Right lobe of liver (tissue), 4 donors: ENCODE data around the gene KRT36.

Source experiments
- POLR2A ChIP-seq: fragments of 450-650 bp; IDR thresholded peaks from one replicate; pipeline ENCODE4 v1.6.1; 2017; ENCODE audit warnings: antibody characterized with exemption, mild to moderate bottlenecking
- TF ChIP-seq, protein P1 (sequence below), 4 donors: fragments of 200-600 bp in 3 of 4; fragments of 450-650 bp in 1 of 4; IDR thresholded peaks; one replicate each; pipeline versions ENCODE4 v1.5.1 to v1.8.0; 2016 to 2022; ENCODE audit warnings: antibody characterized with exemption in 4 of 4, mild to moderate bottlenecking in 2 of 4
- donor health status: DM: no; HTN: no; CAD: no.
- donor health status: DM: no; HTN: no; CAD: no.
- donor health status: DM: no; HTN: yes; CAD: no.

GRCh38 chr17:41496803-41497484 is 7.2 kb upstream of the KRT36 start:
- TF ChIP-seq, protein P1, sequence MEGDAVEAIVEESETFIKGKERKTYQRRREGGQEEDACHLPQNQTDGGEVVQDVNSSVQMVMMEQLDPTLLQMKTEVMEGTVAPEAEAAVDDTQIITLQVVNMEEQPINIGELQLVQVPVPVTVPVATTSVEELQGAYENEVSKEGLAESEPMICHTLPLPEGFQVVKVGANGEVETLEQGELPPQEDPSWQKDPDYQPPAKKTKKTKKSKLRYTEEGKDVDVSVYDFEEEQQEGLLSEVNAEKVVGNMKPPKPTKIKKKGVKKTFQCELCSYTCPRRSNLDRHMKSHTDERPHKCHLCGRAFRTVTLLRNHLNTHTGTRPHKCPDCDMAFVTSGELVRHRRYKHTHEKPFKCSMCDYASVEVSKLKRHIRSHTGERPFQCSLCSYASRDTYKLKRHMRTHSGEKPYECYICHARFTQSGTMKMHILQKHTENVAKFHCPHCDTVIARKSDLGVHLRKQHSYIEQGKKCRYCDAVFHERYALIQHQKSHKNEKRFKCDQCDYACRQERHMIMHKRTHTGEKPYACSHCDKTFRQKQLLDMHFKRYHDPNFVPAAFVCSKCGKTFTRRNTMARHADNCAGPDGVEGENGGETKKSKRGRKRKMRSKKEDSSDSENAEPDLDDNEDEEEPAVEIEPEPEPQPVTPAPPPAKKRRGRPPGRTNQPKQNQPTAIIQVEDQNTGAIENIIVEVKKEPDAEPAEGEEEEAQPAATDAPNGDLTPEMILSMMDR (IDR thresholded peaks at IDR 0.05), result peak; percentile 34 to 57 (median 38)
- no peak for TF ChIP-seq POLR2A
